Mesenchymal stem cell (in vitro differentiated cells and primary cell): Measurements from ENCODE around the gene FRMD4A.
A peak's percentile ranks its signal among the peaks of the same experiment; 100 is the strongest.

Experiments used
- DNase-seq: peaks from one replicate; pipeline ENCODE4 v3.0.0-alpha.2; 2013
- H2AFZ ChIP-seq: one replicate; pipeline ENCODE4 v1.6.1; 2013; ENCODE audit warnings: low read depth, mild to moderate bottlenecking, control low read depth, inconsistent platforms, low read length, moderate library complexity
- H2AK5ac ChIP-seq: 2 replicates; pipeline ENCODE4 v1.6.1; 2013; ENCODE audit warnings: low read length, moderate library complexity, mild to moderate bottlenecking, inconsistent platforms; ENCODE audit not compliant: severe bottlenecking
- H2BK120ac ChIP-seq: one replicate; pipeline ENCODE4 v1.6.1; 2013; ENCODE audit warnings: low read depth, mild to moderate bottlenecking, inconsistent platforms, low read length, moderate library complexity
- H2BK12ac ChIP-seq, 2 experiments: one replicate each; pipeline ENCODE4 v1.6.1; 2013; ENCODE audit warnings: inconsistent platforms in 2 of 2, low read length in 2 of 2, mild to moderate bottlenecking in 2 of 2, moderate library complexity in 2 of 2, control low read depth in 1 of 2
- H2BK15ac ChIP-seq: one replicate; pipeline ENCODE4 v1.6.1; 2013; ENCODE audit warnings: mild to moderate bottlenecking, low read depth, inconsistent platforms; ENCODE audit not compliant: poor library complexity, severe bottlenecking
- H2BK5ac ChIP-seq: 2 replicates; pipeline ENCODE4 v1.6.1; 2013; ENCODE audit warnings: low read depth, mild to moderate bottlenecking, low read length, control low read depth, inconsistent platforms; ENCODE audit not compliant: poor library complexity, severe bottlenecking
- H3K14ac ChIP-seq, 2 experiments: one replicate each; pipeline ENCODE4 v1.6.1; 2013; ENCODE audit warnings: inconsistent platforms in 2 of 2, low read length in 2 of 2, control low read depth in 1 of 2, mild to moderate bottlenecking in 1 of 2, moderate library complexity in 1 of 2
- H3K18ac ChIP-seq, 2 experiments: one replicate each; pipeline ENCODE4 v1.6.1; 2013; ENCODE audit warnings: inconsistent platforms in 2 of 2, low read length in 2 of 2, control low read depth in 1 of 2, low read depth in 1 of 2, mild to moderate bottlenecking in 1 of 2
- H3K23ac ChIP-seq, 2 experiments: one replicate each; pipeline ENCODE4 v1.6.1; 2013; ENCODE audit warnings: inconsistent platforms in 2 of 2, low read length in 2 of 2, mild to moderate bottlenecking in 2 of 2, moderate library complexity in 2 of 2, control low read depth in 1 of 2
- H3K27ac ChIP-seq: 2 replicates; pipeline ENCODE4 v1.5.1; 2013; ENCODE audit warnings: mild to moderate bottlenecking, moderate library complexity, low read length, control low read depth, inconsistent platforms; ENCODE audit not compliant: poor library complexity, severe bottlenecking
- H3K27me3 ChIP-seq, 2 experiments: 2 replicates each; pipeline versions ENCODE4 v1.6.1 to v1.7.0; 2013; ENCODE audit warnings: low read length in 2 of 2, mild to moderate bottlenecking in 2 of 2, moderate library complexity in 2 of 2, control low read depth in 1 of 2, inconsistent platforms in 1 of 2; ENCODE audit not compliant: control insufficient read depth in 1 of 2, insufficient read depth in 1 of 2
- H3K36me3 ChIP-seq, 2 experiments: 2 replicates each; pipeline versions ENCODE4 v1.6.1 to v1.7.0; 2013; ENCODE audit warnings: low read length in 2 of 2, control low read depth in 1 of 2, inconsistent platforms in 1 of 2, low read depth in 1 of 2, mild to moderate bottlenecking in 1 of 2; ENCODE audit not compliant: insufficient read depth in 2 of 2, control insufficient read depth in 1 of 2
- H3K4ac ChIP-seq, 2 experiments: one replicate each; pipeline ENCODE4 v1.6.1; 2013; ENCODE audit warnings: inconsistent platforms in 2 of 2, low read length in 2 of 2, mild to moderate bottlenecking in 2 of 2, moderate library complexity in 2 of 2, control low read depth in 1 of 2, low read depth in 1 of 2
- H3K4me1 ChIP-seq: 2 replicates; pipeline ENCODE4 v1.6.1; 2013; ENCODE audit warnings: low read depth, low read length, control low read depth; ENCODE audit not compliant: control insufficient read depth, insufficient read depth
- H3K4me2 ChIP-seq: 2 replicates; pipeline ENCODE4 v1.6.1; 2013; ENCODE audit warnings: low read length, mild to moderate bottlenecking, inconsistent platforms; ENCODE audit not compliant: poor library complexity, severe bottlenecking
- H3K4me3 ChIP-seq, 2 experiments: 2 replicates each; pipeline versions ENCODE4 v1.5.1 to v1.7.0; 2013; ENCODE audit warnings: low read length in 2 of 2, mild to moderate bottlenecking in 2 of 2, control low read depth in 1 of 2, low read depth in 1 of 2; ENCODE audit not compliant: insufficient read depth in 1 of 2
- H3K79me1 ChIP-seq: replicated peaks from 2 replicates; pipeline ENCODE4 v1.6.1; 2013; ENCODE audit warnings: mild to moderate bottlenecking, control low read depth, low read length, inconsistent platforms; ENCODE audit not compliant: poor library complexity, severe bottlenecking
- H3K9ac ChIP-seq: 2 replicates; pipeline ENCODE4 v1.7.0; 2013; ENCODE audit warnings: mild to moderate bottlenecking, low read length, moderate library complexity
- H3K9me3 ChIP-seq: 2 replicates; pipeline ENCODE4 v1.7.0; 2013; ENCODE audit warnings: mild to moderate bottlenecking, low read length; ENCODE audit not compliant: control insufficient read depth
- H4K8ac ChIP-seq: one replicate; pipeline ENCODE4 v1.6.1; 2013; ENCODE audit warnings: inconsistent platforms, mild to moderate bottlenecking, low read length, moderate library complexity
- H4K91ac ChIP-seq: one replicate; pipeline ENCODE4 v1.6.1; 2013; ENCODE audit warnings: mild to moderate bottlenecking, low read length, inconsistent platforms
- WGBS: methylation state at CpG from one replicate; pipeline ENCODE4 v1.1.7; 2013; ENCODE audit warnings: mixed read lengths; 5-methylcytosine and 5-hydroxymethylcytosine counted together

FRMD4A gene

GRCh38 chr10:14296065-14296709 is 34.5 kb downstream of the FRMD4A start:
- DNase-seq, result no peak
- H3K4me3 ChIP-seq, result no peak overlapping the region
- no peak overlapping the region for H4K8ac ChIP-seq
- H3K27ac ChIP-seq, result no peak overlapping the region
- H2BK15ac ChIP-seq, result no peak overlapping the region
- no peak overlapping the region for H2AFZ ChIP-seq
- peaks cover 4% of the 10 kb centered on the region for H3K4me1 ChIP-seq
- H2AK5ac ChIP-seq, result no peak overlapping the region
- H3K4me2 ChIP-seq, result no peak overlapping the region
- H3K18ac ChIP-seq, result no peak overlapping the region
- H4K91ac ChIP-seq, result no peak overlapping the region
- H3K23ac ChIP-seq, result no peak overlapping the region
- peaks cover 23 to 58% of the 10 kb centered on the region in 2 experiments for H3K27me3 ChIP-seq
- H3K4ac ChIP-seq, result no peak overlapping the region
- H3K14ac ChIP-seq, result no peak overlapping the region
- peaks cover 8% of the 10 kb centered on the region for H3K9me3 ChIP-seq
- H3K36me3 ChIP-seq, result no peaks in the 10 kb centered on the region
- no peak overlapping the region for H2BK12ac ChIP-seq
- 90% methylated on average over 9 of the region's 9 CpGs for WGBS
- H2BK5ac ChIP-seq, result no peak overlapping the region
- no peak overlapping the region for H2BK120ac ChIP-seq
- no peak overlapping the region for H3K9ac ChIP-seq
- no peaks in the 10 kb centered on the region for H3K79me1 ChIP-seq

GRCh38 chr10:14294347-14295059 is 36.2 kb downstream of the FRMD4A start:
- H3K27me3 ChIP-seq, result peaks cover 10 to 41% of the 10 kb centered on the region in 2 experiments
- 89% methylated on average over 12 of the region's 14 CpGs for WGBS
- no peak overlapping the region for H2BK15ac ChIP-seq

DNA sequence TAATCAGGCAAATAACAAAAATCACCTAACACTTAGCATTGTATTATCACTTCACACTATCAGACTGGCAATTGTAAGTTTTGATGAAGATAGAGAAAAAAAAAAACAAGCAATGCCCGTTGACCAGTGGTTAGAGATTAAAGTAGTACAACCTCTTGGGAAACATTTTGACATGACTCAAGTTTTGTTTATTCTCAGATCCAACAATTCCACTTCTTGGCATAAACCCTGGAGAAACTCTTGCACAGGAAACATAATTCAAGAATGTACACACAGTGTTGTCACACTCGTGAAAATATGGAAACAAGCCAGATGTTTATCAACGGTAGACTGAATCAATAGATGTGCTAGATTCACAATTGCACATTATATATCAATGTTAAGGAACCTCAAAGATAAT is 37.2 kb downstream of the FRMD4A start:
- Histone ChIP-seq H3K9me3 (peaks cover 22% of the 10 kb centered on the region), H2BK120ac (no peak overlapping the region), H3K36me3 (no peaks in the 10 kb centered on the region), H3K79me1 (no peaks in the 10 kb centered on the region), H3K4me1 (peaks cover 4% of the 10 kb centered on the region), H2BK12ac (no peak overlapping the region), H2BK15ac (no peak overlapping the region), H2AFZ (no peak overlapping the region), H3K9ac (no peak overlapping the region), H3K27me3 (peaks cover under 1 to 32% of the 10 kb centered on the region in 2 experiments), H2AK5ac (no peak overlapping the region), H3K23ac (no peak overlapping the region), H3K4me3 (no peak overlapping the region), H3K4ac (no peak overlapping the region), H4K91ac (no peak overlapping the region), H3K14ac (no peak overlapping the region), H3K4me2 (no peak overlapping the region), H4K8ac (no peak overlapping the region), H3K18ac (no peak overlapping the region), H3K27ac (no peak overlapping the region), H2BK5ac (no peak overlapping the region)
- DNase-seq, result peak; percentile 1
- WGBS, result 0% methylated on average over 1 of the region's 3 CpGs

More at GRCh38 chr10:14294347-14295059, 36.2 kb downstream of the FRMD4A start:
- Histone ChIP-seq H3K79me1 (no peaks in the 10 kb centered on the region), H4K91ac (no peak overlapping the region), H3K18ac (no peak overlapping the region), H3K9me3 (peaks cover 20% of the 10 kb centered on the region), H2BK12ac (no peak overlapping the region), H3K4me1 (peaks cover 4% of the 10 kb centered on the region), H3K27ac (no peak overlapping the region), H2AFZ (no peak overlapping the region), H3K4me2 (no peak overlapping the region), H3K36me3 (no peaks in the 10 kb centered on the region), H3K23ac (no peak overlapping the region), H4K8ac (no peak overlapping the region), H2BK5ac (no peak overlapping the region), H3K9ac (no peak overlapping the region), H3K14ac (no peak overlapping the region), H2BK120ac (no peak overlapping the region), H3K4ac (no peak overlapping the region), H2AK5ac (no peak overlapping the region), H3K4me3 (no peak overlapping the region)
- DNase-seq, result no peak

DNA sequence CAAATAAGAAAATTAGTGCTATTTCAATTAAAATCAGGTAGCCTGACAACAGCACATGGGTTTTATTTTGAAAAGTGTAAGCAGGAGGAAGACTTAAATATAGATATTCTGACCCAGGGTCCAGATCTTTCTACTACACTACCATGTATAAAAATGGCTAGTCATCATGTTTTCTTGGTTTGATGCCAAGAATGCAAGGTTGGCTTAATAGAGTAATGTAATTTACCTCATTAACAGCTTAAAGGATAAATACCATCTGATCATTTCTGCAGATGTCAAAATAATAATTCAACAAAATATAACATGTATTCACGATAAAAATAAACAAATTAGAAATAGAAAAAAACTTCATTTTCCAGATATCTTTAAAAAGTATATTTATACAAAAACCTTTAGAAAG is 39.4 kb downstream of the FRMD4A start:
- Histone ChIP-seq H3K4me1 (peaks cover 4% of the 10 kb centered on the region), H3K4me3 (no peak overlapping the region), H3K14ac (no peak overlapping the region), H3K4me2 (no peak overlapping the region), H3K23ac (no peak overlapping the region), H2BK15ac (no peak overlapping the region), H4K91ac (no peak overlapping the region), H4K8ac (no peak overlapping the region), H3K27ac (no peak overlapping the region), H3K9me3 (peaks cover 26% of the 10 kb centered on the region), H3K18ac (no peak overlapping the region), H3K79me1 (no peaks in the 10 kb centered on the region), H2AFZ (no peak overlapping the region), H2BK5ac (no peak overlapping the region), H2BK120ac (no peak overlapping the region), H2AK5ac (no peak overlapping the region), H3K36me3 (no peaks in the 10 kb centered on the region), H3K4ac (no peak overlapping the region), H3K27me3 (peaks cover 5 to 15% of the 10 kb centered on the region in 2 experiments), H3K9ac (no peak overlapping the region), H2BK12ac (no peak overlapping the region)
- no CpG with 5 or more reads among the region's 1 CpG for WGBS
- no peak for DNase-seq
